Measurements from ENCODE around the gene SLC46A3.
A peak's percentile ranks its signal among the peaks of the same experiment; 100 is the strongest.

Gene SLC46A3

DNA sequence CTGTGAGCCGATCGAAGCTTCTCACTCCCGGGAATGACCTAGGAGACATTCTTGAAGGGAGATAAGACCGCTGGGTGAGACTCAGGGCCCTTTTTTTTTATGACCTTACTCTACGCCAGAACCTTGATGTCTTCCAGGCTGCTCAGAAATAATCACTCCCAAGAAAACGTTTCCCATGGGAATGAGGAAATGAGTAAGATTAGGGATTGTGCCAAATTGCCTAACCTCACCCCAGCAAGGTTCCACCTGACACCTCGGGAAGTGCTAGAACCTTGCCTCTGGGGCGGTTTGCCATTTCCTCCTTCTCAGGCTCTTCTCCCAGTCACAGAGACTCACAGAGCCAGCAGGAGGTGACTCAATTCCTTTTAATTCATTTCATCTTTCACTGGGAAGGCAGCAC is 2.3 kb downstream of the SLC46A3 start:
- Histone ChIP-seq H3K9me3 (ENCODE audit: control insufficient read depth in 1 of 2, low read length in 2 of 2) (no peaks in the 10 kb centered on the region), H3K27me3 (ENCODE audit: control insufficient read depth in 1 of 2, insufficient read depth in 2 of 2, low read length in 2 of 2) (no peaks in the 10 kb centered on the region), H3K36me3 (ENCODE audit: control insufficient read depth in 1 of 2, insufficient read depth in 2 of 2, low read length in 2 of 2) (peaks cover 3 to 4% of the 10 kb centered on the region in 2 donors), H3K27ac (ENCODE audit: low read depth, low read length) (no peak overlapping the region), H3K9ac (ENCODE audit: low read depth in 1 of 2, low read length in 2 of 2) (peak overlapping the region; percentile 12 to 28), H3K4me1 (ENCODE audit: control insufficient read depth in 1 of 2, insufficient read depth in 2 of 2, low read length in 2 of 2) (peaks cover 21 to 22% of the 10 kb centered on the region in 2 donors), H3K4me3 (ENCODE audit: low read depth in 1 of 2, low read length in 2 of 2) (peak overlapping the region; percentile 35 to 91)

DNA sequence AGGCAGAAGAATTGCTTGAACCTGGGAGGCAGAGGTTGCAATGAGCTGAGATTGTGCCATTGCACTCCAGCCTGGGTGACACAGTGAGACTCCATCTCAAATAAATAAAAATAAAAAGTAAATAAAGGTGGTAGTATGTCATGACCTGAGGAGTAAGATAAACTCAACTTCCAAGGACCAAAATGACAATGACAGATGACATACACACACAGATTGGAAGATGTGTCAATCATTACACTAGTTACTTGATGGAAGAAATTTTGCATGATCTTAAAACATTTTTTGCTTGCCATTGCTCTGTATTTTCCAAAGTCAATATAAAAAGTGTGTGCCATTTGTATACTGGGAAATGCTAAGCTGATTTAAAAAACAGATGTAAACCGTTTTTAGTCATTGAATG is 4.1 kb downstream of the SLC46A3 start:
- Histone ChIP-seq H3K4me1 (ENCODE audit: control insufficient read depth in 1 of 2, insufficient read depth in 2 of 2, low read length in 2 of 2) (peaks cover 25 to 35% of the 10 kb centered on the region in 2 donors), H3K9ac (ENCODE audit: low read depth in 1 of 2, low read length in 2 of 2) (no peak overlapping the region), H3K4me3 (ENCODE audit: low read depth in 1 of 2, low read length in 2 of 2) (no peak overlapping the region), H3K27me3 (ENCODE audit: control insufficient read depth in 1 of 2, insufficient read depth in 2 of 2, low read length in 2 of 2) (no peaks in the 10 kb centered on the region), H3K9me3 (ENCODE audit: control insufficient read depth in 1 of 2, low read length in 2 of 2) (no peaks in the 10 kb centered on the region), H3K27ac (ENCODE audit: low read depth, low read length) (no peak overlapping the region), H3K36me3 (ENCODE audit: control insufficient read depth in 1 of 2, insufficient read depth in 2 of 2, low read length in 2 of 2) (peaks cover 4 to 6% of the 10 kb centered on the region in 2 donors)

GRCh38 chr13:28710161-28710560 is 8.6 kb downstream of the SLC46A3 start:
- Histone ChIP-seq H3K27ac (ENCODE audit: low read depth, low read length) (peak overlapping the region; percentile 70), H3K9me3 (ENCODE audit: control insufficient read depth in 1 of 2, low read length in 2 of 2) (no peaks in the 10 kb centered on the region), H3K4me1 (ENCODE audit: control insufficient read depth in 1 of 2, insufficient read depth in 2 of 2, low read length in 2 of 2) (peaks cover 12 to 25% of the 10 kb centered on the region in 2 donors), H3K9ac (ENCODE audit: low read depth in 1 of 2, low read length in 2 of 2) (no peak overlapping the region), H3K4me3 (ENCODE audit: low read depth in 1 of 2, low read length in 2 of 2) (peak overlapping the region in 1 of 2 donors; percentile 15), H3K36me3 (ENCODE audit: control insufficient read depth in 1 of 2, insufficient read depth in 2 of 2, low read length in 2 of 2) (peaks cover 4 to 10% of the 10 kb centered on the region in 2 donors), H3K27me3 (ENCODE audit: control insufficient read depth in 1 of 2, insufficient read depth in 2 of 2, low read length in 2 of 2) (no peaks in the 10 kb centered on the region)

DNA sequence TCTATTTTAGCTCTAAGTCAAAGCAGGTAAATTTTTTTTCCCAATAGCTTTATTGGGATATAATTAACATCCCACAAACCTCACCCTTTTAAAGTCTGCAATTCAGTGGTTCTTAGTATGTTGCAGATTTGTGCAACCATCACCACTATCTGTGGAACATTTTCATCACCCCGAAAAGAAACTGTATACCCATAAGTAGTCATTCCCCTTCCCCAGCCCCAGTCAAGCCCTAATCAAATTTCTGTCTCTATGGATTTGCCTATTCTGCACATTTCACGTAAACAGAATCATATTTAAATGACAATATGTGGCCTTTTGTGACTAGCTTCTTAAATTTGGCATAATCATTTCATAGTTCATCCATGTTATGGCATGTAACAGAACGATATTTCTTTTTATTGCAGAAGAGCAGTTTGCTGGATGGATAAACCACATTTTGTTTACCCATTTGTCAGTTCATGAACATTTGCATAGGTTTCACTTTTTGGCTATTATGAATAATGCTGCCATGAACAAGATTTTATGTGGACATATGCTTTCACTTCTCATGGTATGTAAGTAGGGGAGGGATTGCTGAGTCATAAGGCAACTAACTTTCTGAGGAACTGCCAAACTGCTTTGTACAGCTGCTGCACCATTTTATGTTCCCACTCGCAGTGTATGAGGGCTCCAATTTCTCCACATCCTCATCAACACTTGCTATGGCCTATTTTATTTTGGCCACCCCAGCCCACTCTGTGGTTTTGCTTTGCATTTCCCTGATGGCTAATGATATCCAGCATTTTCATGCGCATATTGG is 10.9 kb downstream of the SLC46A3 start:
- no peaks in the 10 kb centered on the region for H3K27me3 ChIP-seq (ENCODE audit: control insufficient read depth in 1 of 2, insufficient read depth in 2 of 2, low read length in 2 of 2)
- H3K4me1 ChIP-seq (ENCODE audit: control insufficient read depth in 1 of 2, insufficient read depth in 2 of 2, low read length in 2 of 2): peaks cover 11 to 25% of the 10 kb centered on the region in 2 donors
- no peak overlapping the region for H3K27ac ChIP-seq (ENCODE audit: low read depth, low read length)
- no peaks in the 10 kb centered on the region for H3K9me3 ChIP-seq (ENCODE audit: control insufficient read depth in 1 of 2, low read length in 2 of 2)
- H3K36me3 ChIP-seq (ENCODE audit: control insufficient read depth in 1 of 2, insufficient read depth in 2 of 2, low read length in 2 of 2): peaks cover 5 to 28% of the 10 kb centered on the region in 2 donors
- no peak overlapping the region for H3K4me3 ChIP-seq (ENCODE audit: low read depth in 1 of 2, low read length in 2 of 2)
- H3K9ac ChIP-seq (ENCODE audit: low read depth in 1 of 2, low read length in 2 of 2): no peak overlapping the region

DNA sequence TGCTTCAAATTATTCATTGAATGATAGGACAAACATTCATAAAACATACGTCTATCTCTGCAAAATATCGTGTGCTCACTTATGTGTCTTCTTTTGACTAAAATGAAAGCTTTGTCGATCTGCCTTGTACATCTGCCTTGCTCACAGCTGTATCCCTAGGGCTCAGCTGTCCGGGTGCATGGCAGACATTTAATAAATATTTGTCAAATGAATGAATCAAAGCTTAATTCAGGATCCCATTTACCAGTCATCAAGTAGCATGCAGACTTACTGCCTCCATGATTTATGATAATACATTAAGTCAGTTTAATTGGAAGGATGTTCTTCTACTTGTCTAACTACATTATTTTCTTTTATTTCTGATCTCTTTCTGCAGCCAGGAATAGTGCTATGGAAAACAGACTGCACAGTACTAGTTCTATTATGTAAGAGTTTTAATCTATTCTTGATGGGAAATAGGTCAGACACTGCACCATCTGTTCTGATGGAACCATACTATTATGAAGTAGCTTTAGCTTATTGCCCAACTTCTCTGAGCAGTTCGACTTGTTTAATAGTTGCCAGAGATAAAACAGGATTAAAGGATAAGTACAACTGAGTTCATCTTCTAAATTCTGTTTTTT is 13.2 kb downstream of the SLC46A3 start:
- H3K27ac ChIP-seq (ENCODE audit: low read depth, low read length): no peak overlapping the region
- H3K4me1 ChIP-seq (ENCODE audit: control insufficient read depth in 1 of 2, insufficient read depth in 2 of 2, low read length in 2 of 2): peaks cover 6 to 16% of the 10 kb centered on the region in 2 donors

GRCh38 chr13:28704919-28705318 is 13.9 kb downstream of the SLC46A3 start:
- H3K27ac ChIP-seq (ENCODE audit: low read depth, low read length): no peak overlapping the region
- peaks cover 8 to 47% of the 10 kb centered on the region in 2 donors for H3K36me3 ChIP-seq (ENCODE audit: control insufficient read depth in 1 of 2, insufficient read depth in 2 of 2, low read length in 2 of 2)
- no peaks in the 10 kb centered on the region for H3K9me3 ChIP-seq (ENCODE audit: control insufficient read depth in 1 of 2, low read length in 2 of 2)
- no peak overlapping the region for H3K9ac ChIP-seq (ENCODE audit: low read depth in 1 of 2, low read length in 2 of 2)
- H3K4me3 ChIP-seq (ENCODE audit: low read depth in 1 of 2, low read length in 2 of 2): no peak overlapping the region
- H3K27me3 ChIP-seq (ENCODE audit: control insufficient read depth in 1 of 2, insufficient read depth in 2 of 2, low read length in 2 of 2): no peaks in the 10 kb centered on the region
- H3K4me1 ChIP-seq (ENCODE audit: control insufficient read depth in 1 of 2, insufficient read depth in 2 of 2, low read length in 2 of 2): peaks cover 5 to 9% of the 10 kb centered on the region in 2 donors

More for the DNA sequence above, 13.2 kb downstream of the SLC46A3 start:
- Histone ChIP-seq H3K4me3 (ENCODE audit: low read depth in 1 of 2, low read length in 2 of 2) (no peak overlapping the region), H3K36me3 (ENCODE audit: control insufficient read depth in 1 of 2, insufficient read depth in 2 of 2, low read length in 2 of 2) (peaks cover 3 to 44% of the 10 kb centered on the region in 2 donors), H3K27me3 (ENCODE audit: control insufficient read depth in 1 of 2, insufficient read depth in 2 of 2, low read length in 2 of 2) (no peaks in the 10 kb centered on the region), H3K9ac (ENCODE audit: low read depth in 1 of 2, low read length in 2 of 2) (no peak overlapping the region), H3K9me3 (ENCODE audit: control insufficient read depth in 1 of 2, low read length in 2 of 2) (no peaks in the 10 kb centered on the region)

DNA sequence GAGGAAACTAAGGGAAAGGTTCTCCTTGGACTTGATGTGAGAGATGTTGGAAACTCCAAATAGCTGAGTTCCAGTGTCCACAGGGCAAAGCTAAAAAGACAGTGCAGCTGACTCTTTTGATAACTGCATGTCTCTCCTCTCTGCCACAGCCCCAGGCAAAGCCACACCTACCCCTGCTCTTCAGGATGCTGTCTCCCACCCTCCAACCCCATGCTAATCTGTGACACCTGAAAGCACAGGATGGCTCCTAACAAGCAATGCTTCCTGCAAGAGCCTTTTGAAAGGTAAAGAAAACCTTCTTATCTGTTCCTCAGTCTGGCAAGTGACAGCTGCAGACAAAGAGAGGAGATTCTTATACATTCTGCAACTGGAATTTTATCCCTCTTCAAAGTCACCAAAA is 14.5 kb downstream of the SLC46A3 start:
- H3K9ac ChIP-seq (ENCODE audit: low read depth in 1 of 2, low read length in 2 of 2): no peak overlapping the region
- peaks cover 8 to 47% of the 10 kb centered on the region in 2 donors for H3K36me3 ChIP-seq (ENCODE audit: control insufficient read depth in 1 of 2, insufficient read depth in 2 of 2, low read length in 2 of 2)
- no peak overlapping the region for H3K27ac ChIP-seq (ENCODE audit: low read depth, low read length)
- no peaks in the 10 kb centered on the region for H3K9me3 ChIP-seq (ENCODE audit: control insufficient read depth in 1 of 2, low read length in 2 of 2)
- no peaks in the 10 kb centered on the region for H3K27me3 ChIP-seq (ENCODE audit: control insufficient read depth in 1 of 2, insufficient read depth in 2 of 2, low read length in 2 of 2)
- H3K4me3 ChIP-seq (ENCODE audit: low read depth in 1 of 2, low read length in 2 of 2): no peak overlapping the region
- peaks cover 0 to 8% of the 10 kb centered on the region in 2 donors for H3K4me1 ChIP-seq (ENCODE audit: control insufficient read depth in 1 of 2, insufficient read depth in 2 of 2, low read length in 2 of 2)

DNA sequence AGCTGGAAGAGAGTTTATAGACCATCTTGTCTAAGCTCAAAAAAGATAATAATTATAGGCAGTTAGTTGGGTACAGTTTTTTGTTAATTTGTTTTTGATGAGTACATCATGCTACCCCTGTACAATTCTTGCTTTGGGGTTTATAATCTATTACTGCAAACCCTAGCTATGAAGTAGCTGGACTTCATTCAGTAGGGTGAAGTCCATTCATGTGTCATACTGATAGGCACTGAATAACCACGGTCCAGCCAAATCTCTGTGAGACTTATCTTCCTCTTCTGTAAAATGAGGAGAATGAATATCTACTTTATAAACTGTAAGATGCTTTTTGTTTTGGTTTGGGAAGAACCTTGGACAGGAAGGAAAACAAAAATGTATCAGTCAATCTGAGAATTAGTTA is 19.5 kb downstream of the SLC46A3 start:
- H3K4me1 ChIP-seq (ENCODE audit: control insufficient read depth in 1 of 2, insufficient read depth in 2 of 2, low read length in 2 of 2): no peaks in the 10 kb centered on the region
- H3K9me3 ChIP-seq (ENCODE audit: control insufficient read depth in 1 of 2, low read length in 2 of 2): no peaks in the 10 kb centered on the region
- H3K9ac ChIP-seq (ENCODE audit: low read depth in 1 of 2, low read length in 2 of 2): no peak overlapping the region
- no peaks in the 10 kb centered on the region for H3K27me3 ChIP-seq (ENCODE audit: control insufficient read depth in 1 of 2, insufficient read depth in 2 of 2, low read length in 2 of 2)
- H3K36me3 ChIP-seq (ENCODE audit: control insufficient read depth in 1 of 2, insufficient read depth in 2 of 2, low read length in 2 of 2): peaks cover 11 to 35% of the 10 kb centered on the region in 2 donors
- H3K27ac ChIP-seq (ENCODE audit: low read depth, low read length): no peak overlapping the region
- H3K4me3 ChIP-seq (ENCODE audit: low read depth in 1 of 2, low read length in 2 of 2): no peak overlapping the region

DNA sequence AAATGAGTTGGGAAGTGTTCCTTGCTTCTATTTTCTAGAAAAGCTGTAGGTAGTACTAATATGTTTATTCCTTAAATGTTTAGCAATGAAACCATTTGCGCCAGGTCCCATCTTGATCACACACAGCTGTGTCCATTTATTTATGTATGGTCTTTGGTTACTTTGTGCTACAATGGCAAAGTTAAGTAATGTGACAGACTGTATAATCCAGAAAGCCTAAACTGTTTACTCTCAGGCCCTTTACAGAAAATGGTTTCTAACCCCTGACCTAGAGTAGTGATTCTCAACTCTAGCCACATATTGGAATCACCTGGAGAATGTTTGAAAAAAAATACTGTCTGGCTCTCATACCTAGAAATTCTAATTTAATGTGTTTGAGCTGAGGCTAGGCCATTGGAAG is 21.3 kb downstream of the SLC46A3 start:
- Histone ChIP-seq H3K4me3 (ENCODE audit: low read depth in 1 of 2, low read length in 2 of 2) (no peak overlapping the region), H3K27me3 (ENCODE audit: control insufficient read depth in 1 of 2, insufficient read depth in 2 of 2, low read length in 2 of 2) (no peaks in the 10 kb centered on the region), H3K4me1 (ENCODE audit: control insufficient read depth in 1 of 2, insufficient read depth in 2 of 2, low read length in 2 of 2) (no peaks in the 10 kb centered on the region), H3K36me3 (ENCODE audit: control insufficient read depth in 1 of 2, insufficient read depth in 2 of 2, low read length in 2 of 2) (peaks cover 9 to 22% of the 10 kb centered on the region in 2 donors), H3K9ac (ENCODE audit: low read depth in 1 of 2, low read length in 2 of 2) (no peak overlapping the region), H3K27ac (ENCODE audit: low read depth, low read length) (no peak overlapping the region), H3K9me3 (ENCODE audit: control insufficient read depth in 1 of 2, low read length in 2 of 2) (no peaks in the 10 kb centered on the region)

All from duodenal mucosa (tissue), 2 donors.